Posterior vena cava (tissue), 2 donors: ENCODE results near the gene ZSCAN22. TPM values are rescaled to one million over a fixed set of nuclear protein-coding genes. Genes with fewer than 3 reads are reported as not detected.

ENCODE experiments used
- DNase-seq: peaks from one replicate; pipeline ENCODE4 v3.0.0-alpha.2; 2020; ENCODE audit warnings: low spot score
- intact Hi-C, 2 donors: fragments of 100-400 bp; cut with DNase I; formaldehyde crosslinking; loops; one replicate each; pipeline versions ENCODE4 v1.14.1 to v1.14.2; 2022 to 2023
- total RNA-seq, 2 donors: library from RNA; stranded (reverse); fragmentation: NEBNext Ultra II Directional; extraction: Animal tissue kit (Norgen Biotek cat#: 25700); gene quantifications; one replicate each; pipeline ENCODE4 v1.2.1, GENCODE V29; 2021
- donor health status: DM: yes; HTN: yes; CAD: no.
- donor health status: DM: yes; HTN: yes; CAD: no.

ZSCAN22 gene
- total RNA-seq, 2 donors from 2014 or later, result 2.5 to 2.6 TPM

GRCh38 chr19:58349590-58349989, 22.8 kb downstream of the ZSCAN22 start:
- no peak for DNase-seq
- intact Hi-C loops, result no loop called here

- intact Hi-C loops, result no loop called here
- DNase-seq, result peak; percentile 81
Observed at GRCh38 chr19:58350001-58350861, 23.4 kb downstream of the ZSCAN22 start.

GRCh38 chr19:58350871-58351557, 24.2 kb downstream of the ZSCAN22 start:
- DNase-seq, result peak; percentile 75
- intact Hi-C loops, result no loop called here

- intact Hi-C loops, result no loop called here
- no peak for DNase-seq
Observed at GRCh38 chr19:58351558-58351878, 24.7 kb downstream of the ZSCAN22 start.

- DNase-seq, result peak; percentile 62
- intact Hi-C loops, result no loop called here
Observed at GRCh38 chr19:58351990-58352755, 25.4 kb downstream of the ZSCAN22 start.

GRCh38 chr19:58352760-58353671, 26.2 kb downstream of the ZSCAN22 start, which contains the start of gene A1BG:
A1BG (minus strand) TSS chr19:58353492; CDS start chr19:58353437, 55 bp downstream.
- intact Hi-C loops, result no loop called here
- DNase-seq, result peak; percentile 58

- DNase-seq, result peak; percentile 72
- intact Hi-C loops, result no loop called here
Observed at GRCh38 chr19:58353717-58354477, 27.1 kb downstream of the ZSCAN22 start.

GRCh38 chr19:58354478-58355030, 27.8 kb downstream of the ZSCAN22 start:
- peak; percentile 23 for DNase-seq
- intact Hi-C loops, result no loop called here

- intact Hi-C loops, result no loop called here
- DNase-seq, result no peak
Observed at GRCh38 chr19:58355215-58355796, 28.5 kb downstream of the ZSCAN22 start.

- intact Hi-C loops, result no loop called here
- no peak for DNase-seq
Observed at GRCh38 chr19:58355908-58356765, 29.3 kb downstream of the ZSCAN22 start.

- intact Hi-C loops, result no loop called here
- no peak for DNase-seq
Observed at GRCh38 chr19:58356766-58357480, 30.1 kb downstream of the ZSCAN22 start.

- no peak for DNase-seq
- intact Hi-C loops, result no loop called here
Observed at GRCh38 chr19:58357481-58358145, 30.8 kb downstream of the ZSCAN22 start.

GRCh38 chr19:58361900-58362271, 35.1 kb downstream of the ZSCAN22 start:
- intact Hi-C loops, result loop anchor here in 1 of 2 donors (10.0 kb wide), 1 partner anchor 1677 kb away; no protein-coding TSS in a partner anchor
- DNase-seq, result peak; percentile 88

GRCh38 chr19:58362272-58362994, 35.6 kb downstream of the ZSCAN22 start, which contains the start of gene ZNF497:
ZNF497 (minus strand) TSS chr19:58362751; CDS start chr19:58357635, 5,116 bp downstream.
- intact Hi-C loops, result loop anchor here in 1 of 2 donors (10.0 kb wide), 1 partner anchor 1678 kb away; no protein-coding TSS in a partner anchor

More at GRCh38 chr19:58362272-58362994, 35.6 kb downstream of the ZSCAN22 start, which contains the start of gene ZNF497:
- DNase-seq, result peak; percentile 99
